Natural killer cell treated with Interleukin-12 subunit alpha and Interleukin-12 subunit beta and Interleukin-15 and Interleukin-18, amount 100 ng/mL, for 72 hours (primary cell): ENCODE data around the gene ANO10. TPM values are rescaled to one million over a fixed set of nuclear protein-coding genes. Genes with fewer than 3 reads are reported as not detected.
A peak's percentile ranks its signal among the peaks of the same experiment; 100 is the strongest.
"Not testable (repeated sequence)": the region's sequence is repeated elsewhere in the genome, so short reads cannot be mapped to it uniquely, and the experiment has no call there.

ENCODE experiments used
- ATAC-seq, 2 donors: fragments of 150-1000 bp; cut with Tn5 transposase in 1 of 2; sonication (Bioruptor Pico), chemical (Tn5 transposase) in 1 of 2; 2 replicates each; pipeline ENCODE4 v1.10.0; 2021
- DNase-seq: peaks from one replicate; pipeline ENCODE4 v3.0.0; 2022; ENCODE audit warnings: low spot score
- H3K27ac Mint-ChIP-seq, 2 donors: 1 replicate in 1 of 2; 2 replicates in 1 of 2; pipeline ENCODE4 v1.8.0; 2022; ENCODE audit warnings: mixed read lengths in 2 of 2, mild to moderate bottlenecking in 1 of 2, moderate library complexity in 1 of 2
- H3K27me3 Mint-ChIP-seq, 2 donors: 1 replicate in 1 of 2; 2 replicates in 1 of 2; pipeline ENCODE4 v1.8.0; 2022; ENCODE audit warnings: mixed read lengths in 2 of 2
- H3K36me3 Mint-ChIP-seq: one replicate; pipeline ENCODE4 v1.8.0; 2022; ENCODE audit warnings: mixed read lengths
- H3K4me1 Mint-ChIP-seq, 2 donors: 1 replicate in 1 of 2; 2 replicates in 1 of 2; pipeline ENCODE4 v1.8.0; 2022; ENCODE audit warnings: low read depth in 2 of 2, mixed read lengths in 2 of 2, mild to moderate bottlenecking in 1 of 2
- H3K4me3 Mint-ChIP-seq: one replicate; pipeline ENCODE4 v1.8.0; 2022; ENCODE audit warnings: mixed read lengths
- H3K9me3 Mint-ChIP-seq: 2 replicates; pipeline ENCODE4 v1.8.0; 2022; ENCODE audit warnings: mixed read lengths
- total RNA-seq, 2 donors: library from RNA; stranded (reverse); gene quantifications; one replicate each; pipeline ENCODE4 v1.2.3, GENCODE V29; 2022

ANO10 gene
- total RNA-seq, 2 donors from 2014 or later = 11.8 to 15.4 TPM

- H3K9me3 Mint-ChIP-seq = no peaks in the 10 kb centered on the region
- DNase-seq (no peak), ATAC-seq (no peak)
- H3K27me3 Mint-ChIP-seq = no peaks in the 10 kb centered on the region
- H3K36me3 Mint-ChIP-seq = peaks cover 8% of the 10 kb centered on the region
- H3K4me1 Mint-ChIP-seq = peaks cover 43% of the 10 kb centered on the region in 2 donors
- no peak overlapping the region for H3K4me3 Mint-ChIP-seq
- H3K27ac Mint-ChIP-seq = no peak overlapping the region
Measured at GRCh38 chr3:43481375-43481774, 140.4 kb downstream of the ANO10 start.

DNA sequence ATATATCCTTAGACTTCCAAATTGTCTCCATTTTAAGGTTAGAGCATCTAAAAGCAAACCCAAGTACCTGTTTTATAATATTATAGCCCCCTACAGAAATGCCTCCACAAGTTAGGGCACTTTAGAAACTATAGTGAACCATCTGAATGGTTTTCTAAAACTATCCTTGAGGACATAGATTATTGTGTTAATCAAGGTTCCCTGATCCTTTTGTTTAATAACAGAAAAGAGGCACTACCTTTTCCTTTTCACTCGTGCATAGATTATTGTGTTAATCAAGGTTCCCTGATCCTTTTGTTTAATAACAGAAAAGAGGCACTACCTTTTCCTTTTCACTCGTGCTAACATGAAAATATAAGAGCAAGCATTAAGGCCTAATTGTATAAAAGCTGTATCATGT is 143.0 kb downstream of the ANO10 start:
- not testable (repeated sequence) for ATAC-seq, DNase-seq, H3K27me3 Mint-ChIP-seq, H3K9me3 Mint-ChIP-seq, H3K36me3 Mint-ChIP-seq, H3K4me3 Mint-ChIP-seq
- Mint-ChIP-seq H3K27ac (peak overlapping the region; percentile 95), H3K4me1 (peaks cover 43 to 44% of the 10 kb centered on the region in 2 donors)

DNA sequence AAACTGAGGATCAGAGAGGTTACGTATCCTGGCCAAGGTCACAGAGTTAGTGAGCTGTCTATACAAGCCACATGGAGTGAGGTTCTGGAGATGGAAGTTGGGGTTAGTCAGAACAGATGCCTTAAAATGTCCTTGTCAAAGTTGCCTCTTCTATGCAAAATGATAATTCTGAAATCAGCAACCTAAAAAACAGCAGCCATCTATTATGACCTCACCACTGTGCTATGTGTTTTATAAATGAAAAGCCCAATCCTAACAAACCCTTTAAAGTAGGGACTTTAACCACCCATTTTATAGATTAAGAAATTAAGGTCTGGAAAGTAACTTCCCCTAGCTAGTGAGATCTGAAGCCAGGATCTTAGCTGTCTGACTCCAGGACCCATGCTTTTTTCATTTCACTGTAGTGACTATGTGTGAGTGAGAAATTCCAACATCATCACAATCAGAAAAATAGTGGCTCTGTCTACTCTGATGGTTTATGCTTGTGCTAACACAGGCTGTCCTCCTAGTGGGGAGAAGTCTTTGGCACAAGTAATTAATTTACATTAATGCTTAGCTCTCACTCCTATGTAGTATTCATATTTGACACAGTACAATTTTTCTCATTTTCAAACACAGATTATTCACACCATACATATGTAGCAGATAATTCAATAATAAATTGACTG is 143.6 kb downstream of the ANO10 start:
- Mint-ChIP-seq H3K9me3 (no peaks in the 10 kb centered on the region), H3K4me3 (peak overlapping the region; percentile 78), H3K36me3 (peaks cover 9% of the 10 kb centered on the region), H3K4me1 (peaks cover 42 to 45% of the 10 kb centered on the region in 2 donors), H3K27ac (peak overlapping the region; percentile 95), H3K27me3 (no peaks in the 10 kb centered on the region)
- DNase-seq (no peak), ATAC-seq (peak in 1 of 2 donors; percentile 28)

DNA sequence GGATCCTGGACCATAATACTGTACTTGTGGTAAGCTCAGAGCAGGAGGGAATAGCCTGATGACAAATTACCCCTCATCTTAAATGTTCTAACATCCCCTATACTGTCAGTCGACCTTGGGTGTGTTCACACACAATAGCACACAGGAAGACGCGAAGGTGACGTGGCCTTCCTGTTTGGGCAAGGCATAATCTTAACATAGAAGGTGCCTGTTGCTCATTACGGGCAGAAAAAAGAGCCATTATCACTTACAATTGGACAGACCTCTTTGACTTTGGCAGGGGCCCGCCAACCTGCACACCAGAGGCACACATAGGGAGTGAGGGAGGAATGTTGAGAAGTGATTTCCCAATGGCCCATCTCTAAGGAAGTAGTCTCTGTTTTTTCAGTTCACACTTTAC is 144.2 kb downstream of the ANO10 start:
- Mint-ChIP-seq H3K9me3 (no peaks in the 10 kb centered on the region), H3K36me3 (peaks cover 9% of the 10 kb centered on the region), H3K27me3 (no peaks in the 10 kb centered on the region), H3K4me3 (peak overlapping the region; percentile 78), H3K27ac (peak overlapping the region; percentile 95), H3K4me1 (peaks cover 36 to 43% of the 10 kb centered on the region in 2 donors)
- DNase-seq = peak; percentile 79
- ATAC-seq = peak; percentile 95 to 98

DNA sequence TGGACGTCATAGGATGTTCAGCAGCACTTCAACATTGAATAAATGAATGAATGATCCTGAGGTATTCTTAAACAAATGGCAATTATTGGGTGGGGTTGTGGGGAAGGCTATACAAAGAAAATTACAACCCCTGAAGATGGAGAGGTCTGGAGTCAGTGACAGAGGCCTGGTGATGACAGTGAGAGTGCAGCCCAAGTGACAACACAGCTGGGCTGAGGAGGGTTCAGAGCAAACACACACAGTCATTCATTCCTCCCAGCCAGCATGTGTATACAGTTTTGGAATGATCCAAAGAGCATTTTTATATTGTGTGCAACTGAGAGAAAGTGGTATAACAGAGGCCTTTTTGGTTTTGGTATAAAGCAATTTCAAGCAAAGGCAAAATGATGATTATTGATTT is 148.1 kb downstream of the ANO10 start:
- DNase-seq = no peak
- peaks cover 5% of the 10 kb centered on the region for H3K36me3 Mint-ChIP-seq
- H3K27ac Mint-ChIP-seq = no peak overlapping the region
- peaks cover 29 to 36% of the 10 kb centered on the region in 2 donors for H3K4me1 Mint-ChIP-seq
- no peaks in the 10 kb centered on the region for H3K9me3 Mint-ChIP-seq
- H3K27me3 Mint-ChIP-seq = no peaks in the 10 kb centered on the region
- H3K4me3 Mint-ChIP-seq = no peak overlapping the region
- no peak for ATAC-seq

GRCh38 chr3:43473244-43473643 is 148.6 kb downstream of the ANO10 start:
- no peak overlapping the region for H3K27ac Mint-ChIP-seq
- DNase-seq (no peak), ATAC-seq (no peak)
- peaks cover 5% of the 10 kb centered on the region for H3K36me3 Mint-ChIP-seq
- peaks cover 25 to 33% of the 10 kb centered on the region in 2 donors for H3K4me1 Mint-ChIP-seq
- H3K9me3 Mint-ChIP-seq = no peaks in the 10 kb centered on the region
- no peaks in the 10 kb centered on the region for H3K27me3 Mint-ChIP-seq
- no peak overlapping the region for H3K4me3 Mint-ChIP-seq

- DNase-seq (no peak), ATAC-seq (no peak)
- Mint-ChIP-seq H3K9me3 (no peaks in the 10 kb centered on the region), H3K36me3 (peaks cover 7% of the 10 kb centered on the region), H3K27me3 (no peaks in the 10 kb centered on the region), H3K4me3 (no peak overlapping the region), H3K27ac (no peak overlapping the region), H3K4me1 (peaks cover 5 to 14% of the 10 kb centered on the region in 2 donors)
Measured at GRCh38 chr3:43468133-43468532, 153.7 kb downstream of the ANO10 start.

- ATAC-seq (no peak), DNase-seq (no peak)
- Mint-ChIP-seq H3K27me3 (no peaks in the 10 kb centered on the region), H3K27ac (no peak overlapping the region), H3K4me3 (no peak overlapping the region), H3K4me1 (peaks cover 3 to 5% of the 10 kb centered on the region in 2 donors), H3K9me3 (no peaks in the 10 kb centered on the region), H3K36me3 (peaks cover 14% of the 10 kb centered on the region)
Measured at GRCh38 chr3:43465109-43465508, 156.7 kb downstream of the ANO10 start.

DNA sequence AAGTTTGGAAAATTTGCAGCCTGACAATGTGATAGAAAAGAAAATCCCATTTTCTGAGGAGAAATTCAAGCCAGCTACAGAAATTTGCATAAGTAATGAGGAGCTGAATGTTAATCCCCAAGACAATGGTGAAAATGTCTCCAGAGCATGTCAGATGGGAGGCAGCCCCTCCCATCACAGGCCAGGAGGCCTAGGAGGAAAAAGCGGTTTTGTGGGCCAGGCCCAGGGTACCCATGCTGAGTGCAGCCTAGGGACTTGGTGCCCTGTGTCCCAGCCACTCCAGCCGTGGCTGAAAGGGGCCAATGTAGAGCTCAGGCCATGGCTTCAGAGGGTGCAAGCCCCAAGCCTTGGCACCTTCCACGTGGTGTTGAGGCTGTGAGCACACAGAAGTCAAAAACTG is 159.2 kb downstream of the ANO10 start:
- peaks cover 14% of the 10 kb centered on the region for H3K36me3 Mint-ChIP-seq
- ATAC-seq, H3K27me3 Mint-ChIP-seq, DNase-seq, H3K9me3 Mint-ChIP-seq, H3K4me1 Mint-ChIP-seq, H3K4me3 Mint-ChIP-seq, H3K27ac Mint-ChIP-seq: not testable (repeated sequence)

DNA sequence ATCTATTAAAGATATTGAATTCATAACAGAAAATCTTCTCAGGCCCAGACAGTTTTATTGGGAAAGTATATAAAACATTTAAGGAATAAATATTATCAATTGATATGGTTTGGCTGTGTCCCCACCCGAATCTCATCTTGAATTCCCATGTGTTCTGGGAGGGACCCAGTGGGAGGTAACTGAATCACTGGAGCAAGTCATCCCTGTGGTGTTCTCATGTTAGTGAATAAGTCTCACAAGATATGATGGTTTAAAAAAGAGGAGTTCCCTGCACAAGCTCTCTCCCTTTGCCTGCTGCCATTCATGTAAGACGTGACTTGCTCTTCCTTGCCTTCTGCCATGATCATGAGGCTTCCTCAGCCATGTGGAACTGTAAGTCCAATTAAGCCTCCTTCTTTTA is 160.5 kb downstream of the ANO10 start:
- ATAC-seq (no peak), DNase-seq (no peak)
- Mint-ChIP-seq H3K4me1 (peaks cover 17% of the 10 kb centered on the region in 2 donors), H3K27me3 (no peaks in the 10 kb centered on the region), H3K27ac (no peak overlapping the region), H3K9me3 (no peaks in the 10 kb centered on the region), H3K4me3 (no peak overlapping the region), H3K36me3 (peaks cover 14% of the 10 kb centered on the region)

- H3K36me3 Mint-ChIP-seq, DNase-seq, H3K27me3 Mint-ChIP-seq, ATAC-seq, H3K4me3 Mint-ChIP-seq, H3K9me3 Mint-ChIP-seq: not testable (repeated sequence)
- Mint-ChIP-seq H3K4me1 (peaks cover 18 to 19% of the 10 kb centered on the region in 2 donors), H3K27ac (peak overlapping the region in 1 of 2 donors; percentile 18)
Measured at GRCh38 chr3:43457038-43457437, 164.8 kb downstream of the ANO10 start.

- Mint-ChIP-seq H3K36me3 (no peaks in the 10 kb centered on the region), H3K4me1 (peaks cover 18 to 19% of the 10 kb centered on the region in 2 donors), H3K9me3 (no peaks in the 10 kb centered on the region), H3K27ac (no peak overlapping the region), H3K4me3 (no peak overlapping the region), H3K27me3 (no peaks in the 10 kb centered on the region)
- no peak for DNase-seq
- no peak for ATAC-seq
Measured at GRCh38 chr3:43455233-43455632, 166.6 kb downstream of the ANO10 start.

GRCh38 chr3:43453981-43454380 is 167.8 kb downstream of the ANO10 start:
- H3K27me3 Mint-ChIP-seq = no peaks in the 10 kb centered on the region
- ATAC-seq (no peak), DNase-seq (no peak)
- no peaks in the 10 kb centered on the region for H3K36me3 Mint-ChIP-seq
- H3K4me1 Mint-ChIP-seq = peaks cover 13 to 15% of the 10 kb centered on the region in 2 donors
- no peak overlapping the region for H3K4me3 Mint-ChIP-seq
- no peaks in the 10 kb centered on the region for H3K9me3 Mint-ChIP-seq
- H3K27ac Mint-ChIP-seq = no peak overlapping the region

- DNase-seq (no peak), ATAC-seq (no peak)
- H3K36me3 Mint-ChIP-seq = no peaks in the 10 kb centered on the region
- H3K9me3 Mint-ChIP-seq = no peaks in the 10 kb centered on the region
- no peak overlapping the region for H3K27ac Mint-ChIP-seq
- no peak overlapping the region for H3K4me3 Mint-ChIP-seq
- H3K4me1 Mint-ChIP-seq = peaks cover 13 to 14% of the 10 kb centered on the region in 2 donors
- H3K27me3 Mint-ChIP-seq = no peaks in the 10 kb centered on the region
Measured at GRCh38 chr3:43451670-43452254, 170.0 kb downstream of the ANO10 start.
